ENCODE data around the gene ANGPTL8. TPM values are rescaled to one million over a fixed set of nuclear protein-coding genes. Genes with fewer than 3 reads are reported as not detected.

The ANGPTL8 gene
- total and polyA plus RNA-seq, 2 of the 13 experiments (the other 11 are each of a cell fraction or from before 2014, with no cell fraction given) = 27.3 to 243 TPM

DNA sequence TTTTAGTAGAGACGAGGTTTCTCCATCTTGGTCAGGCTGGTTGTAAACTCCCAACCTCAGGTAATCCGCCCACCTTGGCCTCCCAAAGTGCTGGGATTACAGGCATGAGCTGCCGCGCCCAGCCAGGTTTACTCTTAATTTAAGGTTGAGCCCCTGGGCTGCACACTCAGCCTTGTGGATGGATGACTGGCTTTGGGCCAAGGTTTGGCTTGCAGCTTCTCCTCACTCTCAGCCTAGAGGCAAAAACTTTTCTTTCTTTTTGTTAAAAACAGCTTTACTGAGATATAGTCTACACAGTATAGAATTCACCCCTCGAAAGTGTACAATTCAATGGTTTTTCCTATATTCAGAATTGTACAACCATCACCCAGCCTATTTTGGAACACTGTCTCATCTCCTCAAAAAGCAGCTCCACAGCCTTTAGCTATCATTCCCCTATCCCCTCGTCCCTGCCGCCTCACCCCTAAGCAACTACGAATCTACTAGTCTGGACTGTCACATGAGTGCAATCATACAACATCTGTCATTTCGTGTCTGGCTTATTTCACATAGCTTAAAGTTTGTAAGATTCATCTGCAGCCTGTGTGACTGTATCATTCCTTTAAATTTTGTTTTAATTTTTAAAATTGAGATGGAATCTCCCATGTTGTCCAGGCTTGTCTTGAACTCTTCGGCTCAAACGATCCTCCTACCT lies 42.1 kb downstream of the ANGPTL8 start:
- 43% methylated on average over 11 of the region's 11 CpGs for WGBS (ENCODE audit: low lambda C conversion rate)
- Histone ChIP-seq H3K4me2 (ENCODE audit: low read depth, low read length) (no peak overlapping the region), H3K27ac (ENCODE audit: extremely low read length, insufficient read depth, low read length) (no peak overlapping the region), H2AFZ (ENCODE audit: low read length) (no peak overlapping the region), H3K79me2 (ENCODE audit: insufficient read depth, low read length) (no peaks in the 10 kb centered on the region), H3K9ac (ENCODE audit: insufficient read depth, low read depth, low read length) (no peak overlapping the region), H3K9me3 (ENCODE audit: low read length) (no peaks in the 10 kb centered on the region), H3K4me1 (ENCODE audit: insufficient read depth, low read length) (no peaks in the 10 kb centered on the region), H3K27me3 (ENCODE audit: control insufficient read depth in 1 of 2, insufficient read depth in 2 of 2, low read length in 2 of 2) (no peaks in the 10 kb centered on the region; a peak in 2 of 5 replicates), H4K20me1 (ENCODE audit: insufficient read depth, low read length) (no peaks in the 10 kb centered on the region), H3K4me3 (replicated peaks in 1 of 3; ENCODE audit: insufficient read depth in 1 of 3, low read depth in 2 of 3, low read length in 3 of 3) (no peak overlapping the region), H3K36me3 (replicated peaks in 1 of 2; ENCODE audit: control insufficient read depth in 1 of 2, insufficient read depth in 2 of 2, low read length in 2 of 2) (no peaks in the 10 kb centered on the region)
- ChIA-PET CTCF (ENCODE audit: low intra/inter-chr PET ratio, low total read pairs) (no interaction called here), POLR2A (no interaction called here)
- DNase-seq (ENCODE audit: low spot score) (no peak), FAIRE-seq (no peak), ATAC-seq (no peak)
- BruUV-seq (replicated peaks) = no TSS peak
- in situ Hi-C loops (cut with HindIII; ENCODE audit: extremely low pct_ligation_motif_present, low pct_unique_long_range_greater_than_20kb) (loop anchor here (10.0 kb wide), 1 partner anchor 173 kb away; no protein-coding TSS in a partner anchor), intact Hi-C loops (cut with micrococcal nuclease; ENCODE audit: unreplicated experiment) (no loop called here)
- TF ChIP-seq, protein P1, sequence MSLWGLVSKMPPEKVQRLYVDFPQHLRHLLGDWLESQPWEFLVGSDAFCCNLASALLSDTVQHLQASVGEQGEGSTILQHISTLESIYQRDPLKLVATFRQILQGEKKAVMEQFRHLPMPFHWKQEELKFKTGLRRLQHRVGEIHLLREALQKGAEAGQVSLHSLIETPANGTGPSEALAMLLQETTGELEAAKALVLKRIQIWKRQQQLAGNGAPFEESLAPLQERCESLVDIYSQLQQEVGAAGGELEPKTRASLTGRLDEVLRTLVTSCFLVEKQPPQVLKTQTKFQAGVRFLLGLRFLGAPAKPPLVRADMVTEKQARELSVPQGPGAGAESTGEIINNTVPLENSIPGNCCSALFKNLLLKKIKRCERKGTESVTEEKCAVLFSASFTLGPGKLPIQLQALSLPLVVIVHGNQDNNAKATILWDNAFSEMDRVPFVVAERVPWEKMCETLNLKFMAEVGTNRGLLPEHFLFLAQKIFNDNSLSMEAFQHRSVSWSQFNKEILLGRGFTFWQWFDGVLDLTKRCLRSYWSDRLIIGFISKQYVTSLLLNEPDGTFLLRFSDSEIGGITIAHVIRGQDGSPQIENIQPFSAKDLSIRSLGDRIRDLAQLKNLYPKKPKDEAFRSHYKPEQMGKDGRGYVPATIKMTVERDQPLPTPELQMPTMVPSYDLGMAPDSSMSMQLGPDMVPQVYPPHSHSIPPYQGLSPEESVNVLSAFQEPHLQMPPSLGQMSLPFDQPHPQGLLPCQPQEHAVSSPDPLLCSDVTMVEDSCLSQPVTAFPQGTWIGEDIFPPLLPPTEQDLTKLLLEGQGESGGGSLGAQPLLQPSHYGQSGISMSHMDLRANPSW (CRISPR knock-in tag; IDR thresholded peaks at IDR 0.05; ENCODE audit: borderline replicate concordance) = no peak
- TF ChIP-seq MTERF4 (CRISPR knock-in tag; IDR thresholded peaks at IDR 0.05) (no peak), ZNF282 (IDR thresholded peaks at IDR 0.05; ENCODE audit: partially characterized antibody) (no peak), FOXM1 (CRISPR knock-in tag; IDR thresholded peaks at IDR 0.05) (no peak)

Measured in HepG2 (cell line).